HL-60 (cell line): Measurements from ENCODE around the gene INVS.

Experiments
- DNase-seq, 2 experiments: peaks; one replicate each; pipeline ENCODE4 v3.0.0-alpha.2; 2010 to 2020; ENCODE audit warnings: low read depth in 1 of 2, low spot score in 1 of 2
- H3K27ac ChIP-seq: fragments of 250-450 bp; sonication (Bioruptor Pico); replicated peaks from 2 replicates; pipeline ENCODE4 v1.5.1; 2020; ENCODE audit warnings: mild to moderate bottlenecking, moderate library complexity
- H3K27me3 ChIP-seq: fragments of 250-450 bp; sonication (Bioruptor Pico); 2 replicates; pipeline ENCODE4 v1.5.1; 2021; ENCODE audit warnings: mild to moderate bottlenecking, moderate library complexity; ENCODE audit not compliant: insufficient read depth, poor library complexity, severe bottlenecking
- H3K4me3 ChIP-seq: replicated peaks from 2 replicates; pipeline ENCODE4 v1.5.1; 2011; ENCODE audit warnings: mild to moderate bottlenecking, control low read depth, low read length; ENCODE audit not compliant: insufficient read depth
- GABPA ChIP-seq: IDR thresholded peaks from 2 replicates; pipeline ENCODE4 v1.6.1; 2012; ENCODE audit warnings: low read depth
- POLR2AphosphoS5 ChIP-seq: IDR thresholded peaks from 2 replicates; pipeline ENCODE4 v1.6.1; 2012; ENCODE audit warnings: low read depth
- SPI1 ChIP-seq: IDR thresholded peaks from 2 replicates; pipeline ENCODE4 v1.6.1; 2012; ENCODE audit warnings: low read depth, mild to moderate bottlenecking, borderline replicate concordance
- TF ChIP-seq, protein P1 (sequence below): IDR thresholded peaks from one replicate; pipeline ENCODE4 v1.5.1; 2011; ENCODE audit warnings: low read length, control low read depth, inconsistent platforms; ENCODE audit not compliant: insufficient read depth
- TF ChIP-seq, protein P2 (sequence below): IDR thresholded peaks from 2 replicates; pipeline ENCODE4 v1.6.1; 2012; ENCODE audit warnings: low read depth; ENCODE audit not compliant: insufficient replicate concordance

Gene INVS

DNA sequence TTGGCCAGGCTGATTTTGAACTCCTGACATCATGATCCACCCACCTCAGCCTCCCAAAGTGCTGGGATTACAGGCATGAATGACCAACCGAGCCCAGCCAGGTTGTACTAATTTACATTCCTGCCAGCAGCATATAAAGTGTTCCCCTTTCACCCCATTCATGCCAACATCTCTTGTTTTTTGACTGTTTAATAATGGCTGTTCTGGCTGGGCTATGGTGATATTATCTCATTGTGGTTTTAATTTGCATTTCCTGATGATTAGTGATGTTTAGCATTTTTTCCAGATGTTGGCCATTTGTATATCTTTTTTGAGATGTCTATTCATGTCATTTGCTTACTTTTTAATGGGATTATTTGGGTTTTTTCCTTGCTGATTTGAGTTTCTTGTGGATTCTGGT, 87.3 kb downstream of the INVS start:
- TF ChIP-seq, protein P1, sequence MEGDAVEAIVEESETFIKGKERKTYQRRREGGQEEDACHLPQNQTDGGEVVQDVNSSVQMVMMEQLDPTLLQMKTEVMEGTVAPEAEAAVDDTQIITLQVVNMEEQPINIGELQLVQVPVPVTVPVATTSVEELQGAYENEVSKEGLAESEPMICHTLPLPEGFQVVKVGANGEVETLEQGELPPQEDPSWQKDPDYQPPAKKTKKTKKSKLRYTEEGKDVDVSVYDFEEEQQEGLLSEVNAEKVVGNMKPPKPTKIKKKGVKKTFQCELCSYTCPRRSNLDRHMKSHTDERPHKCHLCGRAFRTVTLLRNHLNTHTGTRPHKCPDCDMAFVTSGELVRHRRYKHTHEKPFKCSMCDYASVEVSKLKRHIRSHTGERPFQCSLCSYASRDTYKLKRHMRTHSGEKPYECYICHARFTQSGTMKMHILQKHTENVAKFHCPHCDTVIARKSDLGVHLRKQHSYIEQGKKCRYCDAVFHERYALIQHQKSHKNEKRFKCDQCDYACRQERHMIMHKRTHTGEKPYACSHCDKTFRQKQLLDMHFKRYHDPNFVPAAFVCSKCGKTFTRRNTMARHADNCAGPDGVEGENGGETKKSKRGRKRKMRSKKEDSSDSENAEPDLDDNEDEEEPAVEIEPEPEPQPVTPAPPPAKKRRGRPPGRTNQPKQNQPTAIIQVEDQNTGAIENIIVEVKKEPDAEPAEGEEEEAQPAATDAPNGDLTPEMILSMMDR: no peak
- TF ChIP-seq GABPA (no peak), POLR2AphosphoS5 (no peak), SPI1 (no peak)
- TF ChIP-seq, protein P2, sequence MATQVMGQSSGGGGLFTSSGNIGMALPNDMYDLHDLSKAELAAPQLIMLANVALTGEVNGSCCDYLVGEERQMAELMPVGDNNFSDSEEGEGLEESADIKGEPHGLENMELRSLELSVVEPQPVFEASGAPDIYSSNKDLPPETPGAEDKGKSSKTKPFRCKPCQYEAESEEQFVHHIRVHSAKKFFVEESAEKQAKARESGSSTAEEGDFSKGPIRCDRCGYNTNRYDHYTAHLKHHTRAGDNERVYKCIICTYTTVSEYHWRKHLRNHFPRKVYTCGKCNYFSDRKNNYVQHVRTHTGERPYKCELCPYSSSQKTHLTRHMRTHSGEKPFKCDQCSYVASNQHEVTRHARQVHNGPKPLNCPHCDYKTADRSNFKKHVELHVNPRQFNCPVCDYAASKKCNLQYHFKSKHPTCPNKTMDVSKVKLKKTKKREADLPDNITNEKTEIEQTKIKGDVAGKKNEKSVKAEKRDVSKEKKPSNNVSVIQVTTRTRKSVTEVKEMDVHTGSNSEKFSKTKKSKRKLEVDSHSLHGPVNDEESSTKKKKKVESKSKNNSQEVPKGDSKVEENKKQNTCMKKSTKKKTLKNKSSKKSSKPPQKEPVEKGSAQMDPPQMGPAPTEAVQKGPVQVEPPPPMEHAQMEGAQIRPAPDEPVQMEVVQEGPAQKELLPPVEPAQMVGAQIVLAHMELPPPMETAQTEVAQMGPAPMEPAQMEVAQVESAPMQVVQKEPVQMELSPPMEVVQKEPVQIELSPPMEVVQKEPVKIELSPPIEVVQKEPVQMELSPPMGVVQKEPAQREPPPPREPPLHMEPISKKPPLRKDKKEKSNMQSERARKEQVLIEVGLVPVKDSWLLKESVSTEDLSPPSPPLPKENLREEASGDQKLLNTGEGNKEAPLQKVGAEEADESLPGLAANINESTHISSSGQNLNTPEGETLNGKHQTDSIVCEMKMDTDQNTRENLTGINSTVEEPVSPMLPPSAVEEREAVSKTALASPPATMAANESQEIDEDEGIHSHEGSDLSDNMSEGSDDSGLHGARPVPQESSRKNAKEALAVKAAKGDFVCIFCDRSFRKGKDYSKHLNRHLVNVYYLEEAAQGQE: no peak
- Histone ChIP-seq H3K27ac (no peak overlapping the region), H3K4me3 (no peak overlapping the region), H3K27me3 (no peaks in the 10 kb centered on the region)
- no peak for DNase-seq

DNA sequence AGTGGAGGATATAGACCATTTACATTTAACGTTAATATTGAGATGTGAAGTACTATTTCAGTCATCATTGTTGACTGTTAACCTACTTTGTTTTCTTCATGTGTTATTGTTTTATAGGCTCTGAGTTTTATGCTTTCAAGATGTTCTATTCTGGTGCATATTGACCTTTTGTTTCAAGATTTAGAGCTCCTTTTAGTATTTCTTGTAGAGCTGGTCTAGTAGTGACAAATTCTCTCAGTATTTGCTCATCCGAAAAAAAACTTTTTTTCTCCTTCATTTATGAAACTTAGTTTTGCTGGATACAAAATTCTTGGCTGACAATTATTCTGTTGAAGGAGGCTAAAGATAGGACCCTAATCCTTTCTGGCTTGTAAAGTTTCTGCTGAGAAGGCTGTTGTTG, 91.3 kb downstream of the INVS start:
- Histone ChIP-seq H3K27me3 (no peaks in the 10 kb centered on the region), H3K4me3 (no peak overlapping the region), H3K27ac (no peak overlapping the region)
- DNase-seq: no peak
- TF ChIP-seq GABPA (no peak), SPI1 (no peak), POLR2AphosphoS5 (no peak)
- TF ChIP-seq, protein P1: no peak
- TF ChIP-seq, protein P2: no peak

DNA sequence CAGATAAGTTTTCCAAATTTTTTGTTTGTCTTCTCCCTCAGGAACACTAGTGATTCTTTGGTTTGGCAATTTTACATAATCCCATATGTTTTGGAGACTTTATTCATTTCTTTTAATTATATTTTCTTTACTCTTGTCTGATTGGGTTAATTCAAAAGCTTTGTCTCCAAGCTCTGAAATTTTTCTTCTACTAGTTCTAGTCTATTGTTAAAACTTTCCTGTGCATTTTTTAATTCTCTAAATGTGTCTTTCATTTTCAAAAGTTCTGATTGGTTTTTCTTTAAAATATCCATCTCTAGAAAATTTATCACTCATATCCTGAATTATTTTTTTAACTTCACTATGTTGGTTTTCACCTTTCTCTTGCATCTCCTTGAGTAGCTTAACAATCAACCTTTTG, 92.2 kb downstream of the INVS start:
- Histone ChIP-seq H3K27me3 (no peaks in the 10 kb centered on the region), H3K4me3 (no peak overlapping the region), H3K27ac (no peak overlapping the region)
- TF ChIP-seq, protein P1: no peak
- no peak for TF ChIP-seq POLR2AphosphoS5
- TF ChIP-seq, protein P2: no peak
- no peak for TF ChIP-seq SPI1
- DNase-seq: no peak
